ENCODE data around the gene SIGLEC1.

The SIGLEC1 gene

GRCh38 chr20:3712279-3712873, at the start of gene SIGLEC1:
SIGLEC1 (minus strand) TSS chr20:3712600; CDS start chr20:3707128, 5,472 bp downstream.
- no peak for FAIRE-seq
- DNase-seq (ENCODE audit: low spot score), result no peak

GRCh38 chr20:3760655-3761348, 48.4 kb upstream of the SIGLEC1 start:
- FAIRE-seq, result no peak

GRCh38 chr20:3759884-3760283, 47.5 kb upstream of the SIGLEC1 start:
- no peak for FAIRE-seq
- no peak for DNase-seq (ENCODE audit: low spot score)

More at GRCh38 chr20:3760655-3761348, 48.4 kb upstream of the SIGLEC1 start:
- DNase-seq (ENCODE audit: low spot score), result no peak

- FAIRE-seq (no peak), DNase-seq (ENCODE audit: low spot score) (no peak)
Observed at GRCh38 chr20:3759316-3759823, 47.0 kb upstream of the SIGLEC1 start.

GRCh38 chr20:3758566-3758965, 46.2 kb upstream of the SIGLEC1 start:
- DNase-seq (ENCODE audit: low spot score) (no peak), FAIRE-seq (no peak)

GRCh38 chr20:3757268-3757667, 44.9 kb upstream of the SIGLEC1 start:
- DNase-seq (ENCODE audit: low spot score), result no peak
- FAIRE-seq, result no peak

- DNase-seq (ENCODE audit: low spot score), result no peak
- no peak for FAIRE-seq
Observed at GRCh38 chr20:3755814-3756480, 43.5 kb upstream of the SIGLEC1 start.

- FAIRE-seq, result no peak
Observed at GRCh38 chr20:3755269-3755668, 42.9 kb upstream of the SIGLEC1 start.

GRCh38 chr20:3754276-3754630, 41.9 kb upstream of the SIGLEC1 start:
- FAIRE-seq, result no peak
- no peak for DNase-seq (ENCODE audit: low spot score)

More at GRCh38 chr20:3755269-3755668, 42.9 kb upstream of the SIGLEC1 start:
- DNase-seq (ENCODE audit: low spot score), result no peak

GRCh38 chr20:3753501-3754275, 41.3 kb upstream of the SIGLEC1 start:
- DNase-seq (ENCODE audit: low spot score) (no peak), FAIRE-seq (no peak)

GRCh38 chr20:3753098-3753497, 40.7 kb upstream of the SIGLEC1 start:
- FAIRE-seq (no peak), DNase-seq (ENCODE audit: low spot score) (peak; percentile 13)

- FAIRE-seq (no peak), DNase-seq (ENCODE audit: low spot score) (no peak)
Observed at GRCh38 chr20:3752386-3752759, 40.0 kb upstream of the SIGLEC1 start.

- DNase-seq (ENCODE audit: low spot score), result no peak
- no peak for FAIRE-seq
Observed at GRCh38 chr20:3751675-3752385, 39.4 kb upstream of the SIGLEC1 start.

GRCh38 chr20:3751305-3751674, 38.9 kb upstream of the SIGLEC1 start:
- no peak for DNase-seq (ENCODE audit: low spot score)
- FAIRE-seq, result no peak

- no peak for DNase-seq (ENCODE audit: low spot score)
- FAIRE-seq, result no peak
Observed at GRCh38 chr20:3749689-3750531, 37.5 kb upstream of the SIGLEC1 start.

GRCh38 chr20:3749087-3749688, 36.8 kb upstream of the SIGLEC1 start:
- FAIRE-seq (no peak), DNase-seq (ENCODE audit: low spot score) (no peak)

- no peak for DNase-seq (ENCODE audit: low spot score)
- no peak for FAIRE-seq
Observed at GRCh38 chr20:3748073-3748472, 35.7 kb upstream of the SIGLEC1 start.

GRCh38 chr20:3747471-3747870, 35.1 kb upstream of the SIGLEC1 start:
- no peak for FAIRE-seq
- no peak for DNase-seq (ENCODE audit: low spot score)

GRCh38 chr20:3745686-3746173, 33.3 kb upstream of the SIGLEC1 start:
- DNase-seq (ENCODE audit: low spot score) (no peak), FAIRE-seq (no peak)
